ENCODE measurements around the gene CENPQ.

DNA sequence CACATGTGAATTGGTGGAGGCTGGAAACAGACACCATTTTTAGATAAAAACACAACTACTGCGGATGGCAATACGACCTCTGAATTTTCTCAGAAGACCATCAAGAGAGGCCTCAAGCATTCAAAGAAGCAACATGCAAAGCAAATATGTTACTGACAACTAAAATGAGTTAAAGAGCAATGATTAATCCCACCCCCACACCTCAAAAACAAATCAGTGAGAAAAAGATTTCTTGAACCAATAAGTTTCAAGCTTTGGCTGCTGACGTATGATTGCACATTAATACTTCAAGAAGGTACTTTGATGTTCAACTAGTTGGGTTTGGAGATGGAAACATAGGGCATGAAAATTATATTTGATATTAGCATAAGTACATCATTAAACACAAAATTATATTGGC is 1.1 kb upstream of the CENPQ start:
- TF ChIP-seq, protein P1, sequence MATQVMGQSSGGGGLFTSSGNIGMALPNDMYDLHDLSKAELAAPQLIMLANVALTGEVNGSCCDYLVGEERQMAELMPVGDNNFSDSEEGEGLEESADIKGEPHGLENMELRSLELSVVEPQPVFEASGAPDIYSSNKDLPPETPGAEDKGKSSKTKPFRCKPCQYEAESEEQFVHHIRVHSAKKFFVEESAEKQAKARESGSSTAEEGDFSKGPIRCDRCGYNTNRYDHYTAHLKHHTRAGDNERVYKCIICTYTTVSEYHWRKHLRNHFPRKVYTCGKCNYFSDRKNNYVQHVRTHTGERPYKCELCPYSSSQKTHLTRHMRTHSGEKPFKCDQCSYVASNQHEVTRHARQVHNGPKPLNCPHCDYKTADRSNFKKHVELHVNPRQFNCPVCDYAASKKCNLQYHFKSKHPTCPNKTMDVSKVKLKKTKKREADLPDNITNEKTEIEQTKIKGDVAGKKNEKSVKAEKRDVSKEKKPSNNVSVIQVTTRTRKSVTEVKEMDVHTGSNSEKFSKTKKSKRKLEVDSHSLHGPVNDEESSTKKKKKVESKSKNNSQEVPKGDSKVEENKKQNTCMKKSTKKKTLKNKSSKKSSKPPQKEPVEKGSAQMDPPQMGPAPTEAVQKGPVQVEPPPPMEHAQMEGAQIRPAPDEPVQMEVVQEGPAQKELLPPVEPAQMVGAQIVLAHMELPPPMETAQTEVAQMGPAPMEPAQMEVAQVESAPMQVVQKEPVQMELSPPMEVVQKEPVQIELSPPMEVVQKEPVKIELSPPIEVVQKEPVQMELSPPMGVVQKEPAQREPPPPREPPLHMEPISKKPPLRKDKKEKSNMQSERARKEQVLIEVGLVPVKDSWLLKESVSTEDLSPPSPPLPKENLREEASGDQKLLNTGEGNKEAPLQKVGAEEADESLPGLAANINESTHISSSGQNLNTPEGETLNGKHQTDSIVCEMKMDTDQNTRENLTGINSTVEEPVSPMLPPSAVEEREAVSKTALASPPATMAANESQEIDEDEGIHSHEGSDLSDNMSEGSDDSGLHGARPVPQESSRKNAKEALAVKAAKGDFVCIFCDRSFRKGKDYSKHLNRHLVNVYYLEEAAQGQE (IDR thresholded peaks at IDR 0.05; ENCODE audit: insufficient read depth in 1 of 2, low read depth in 2 of 2, low read length in 1 of 2): no peak
- TF ChIP-seq, protein P2, sequence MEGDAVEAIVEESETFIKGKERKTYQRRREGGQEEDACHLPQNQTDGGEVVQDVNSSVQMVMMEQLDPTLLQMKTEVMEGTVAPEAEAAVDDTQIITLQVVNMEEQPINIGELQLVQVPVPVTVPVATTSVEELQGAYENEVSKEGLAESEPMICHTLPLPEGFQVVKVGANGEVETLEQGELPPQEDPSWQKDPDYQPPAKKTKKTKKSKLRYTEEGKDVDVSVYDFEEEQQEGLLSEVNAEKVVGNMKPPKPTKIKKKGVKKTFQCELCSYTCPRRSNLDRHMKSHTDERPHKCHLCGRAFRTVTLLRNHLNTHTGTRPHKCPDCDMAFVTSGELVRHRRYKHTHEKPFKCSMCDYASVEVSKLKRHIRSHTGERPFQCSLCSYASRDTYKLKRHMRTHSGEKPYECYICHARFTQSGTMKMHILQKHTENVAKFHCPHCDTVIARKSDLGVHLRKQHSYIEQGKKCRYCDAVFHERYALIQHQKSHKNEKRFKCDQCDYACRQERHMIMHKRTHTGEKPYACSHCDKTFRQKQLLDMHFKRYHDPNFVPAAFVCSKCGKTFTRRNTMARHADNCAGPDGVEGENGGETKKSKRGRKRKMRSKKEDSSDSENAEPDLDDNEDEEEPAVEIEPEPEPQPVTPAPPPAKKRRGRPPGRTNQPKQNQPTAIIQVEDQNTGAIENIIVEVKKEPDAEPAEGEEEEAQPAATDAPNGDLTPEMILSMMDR (IDR thresholded peaks at IDR 0.05): no peak
- no peak for TF ChIP-seq POLR2AphosphoS5 (IDR thresholded peaks at IDR 0.05; ENCODE audit: low read depth, low read length)

Data from Panc1 (cell line).